ENCODE measurements around the gene PPT2. TPM values are rescaled to one million over a fixed set of nuclear protein-coding genes. Genes with fewer than 3 reads are reported as not detected.
A peak's percentile ranks its signal among the peaks of the same experiment; 100 is the strongest.

Gene PPT2
- total and polyA plus RNA-seq, 2 of the 13 experiments (the other 11 are each of a cell fraction or from before 2014, with no cell fraction given): 39.2 to 61.8 TPM

GRCh38 chr6:32175711-32176475 is 22.0 kb downstream of the PPT2 start, which contains the start of gene AGPAT1 (continued):
- no peak for TF ChIP-seq ZBTB34 (CRISPR knock-in tag; IDR thresholded peaks at IDR 0.05)
- no peak for TF ChIP-seq ZC3H4 (CRISPR knock-in tag; IDR thresholded peaks at IDR 0.05; ENCODE audit: borderline replicate concordance)
- TF ChIP-seq ZHX1 (CRISPR knock-in tag; IDR thresholded peaks at IDR 0.05; ENCODE audit: low read depth): no peak; the same call in 1 of the 2 replicates
- no peak for TF ChIP-seq ZMAT5 (CRISPR knock-in tag; IDR thresholded peaks at IDR 0.05; ENCODE audit: borderline replicate concordance, low read depth)
- no peak for TF ChIP-seq BRF2 (CRISPR knock-in tag; IDR thresholded peaks at IDR 0.05)
- peak; percentile 83 for TF ChIP-seq KAT8 (CRISPR knock-in tag; IDR thresholded peaks at IDR 0.05)
- peak; percentile 34 for TF ChIP-seq TGIF2 (CRISPR knock-in tag; IDR thresholded peaks at IDR 0.05)
- peak; percentile 98 for TF ChIP-seq PBX2 (CRISPR knock-in tag; IDR thresholded peaks at IDR 0.05)
- TF ChIP-seq ZNF83 (CRISPR knock-in tag; IDR thresholded peaks at IDR 0.05; ENCODE audit: borderline replicate concordance): peak; percentile 82; the same call in 1 of the 2 replicates
- TF ChIP-seq ZBTB44 (CRISPR knock-in tag; IDR thresholded peaks at IDR 0.05): no peak
- no peak for TF ChIP-seq JUND (CRISPR knock-in tag; IDR thresholded peaks at IDR 0.05)
- peak; percentile 73 for TF ChIP-seq ZNF574 (CRISPR knock-in tag; IDR thresholded peaks at IDR 0.05)
- no peak for TF ChIP-seq SMAD9 (CRISPR knock-in tag; IDR thresholded peaks at IDR 0.05)
- peak; percentile 15; the same call in 1 of the 2 replicates for TF ChIP-seq KDM2A (CRISPR knock-in tag; IDR thresholded peaks at IDR 0.05; ENCODE audit: borderline replicate concordance, low read depth)
- TF ChIP-seq TAF15 (IDR thresholded peaks at IDR 0.05; ENCODE audit: low read depth, low read length, poor library complexity, severe bottlenecking): peak; percentile 92
- no peak for TF ChIP-seq HMG20B (CRISPR knock-in tag; conservative IDR thresholded peaks at IDR 0.05)
